ENCODE data around the gene DDO. TPM values are rescaled to one million over a fixed set of nuclear protein-coding genes. Genes with fewer than 3 reads are reported as not detected.

DDO gene
- total and polyA plus RNA-seq, 2 experiments from 2014 or later, result 0.27 to 0.56 TPM

GRCh38 chr6:110421749-110422443 lies 6.5 kb upstream of the DDO start:
- Histone ChIP-seq H3K27ac (no peak overlapping the region), H3K36me3 (no peaks in the 10 kb centered on the region), H3K4me3 (no peak overlapping the region), H3K4me1 (ENCODE audit: low read depth) (peaks cover 9% of the 10 kb centered on the region), H3K9me3 (ENCODE audit: low read depth) (no peaks in the 10 kb centered on the region), H3K27me3 (no peaks in the 10 kb centered on the region)
- DNase-seq (ENCODE audit: low read depth in 1 of 2, low spot score in 1 of 2), result no peak
- TF ChIP-seq CTCF (IDR thresholded peaks at IDR 0.05; ENCODE audit: low read depth, low read length), result no peak

DNA sequence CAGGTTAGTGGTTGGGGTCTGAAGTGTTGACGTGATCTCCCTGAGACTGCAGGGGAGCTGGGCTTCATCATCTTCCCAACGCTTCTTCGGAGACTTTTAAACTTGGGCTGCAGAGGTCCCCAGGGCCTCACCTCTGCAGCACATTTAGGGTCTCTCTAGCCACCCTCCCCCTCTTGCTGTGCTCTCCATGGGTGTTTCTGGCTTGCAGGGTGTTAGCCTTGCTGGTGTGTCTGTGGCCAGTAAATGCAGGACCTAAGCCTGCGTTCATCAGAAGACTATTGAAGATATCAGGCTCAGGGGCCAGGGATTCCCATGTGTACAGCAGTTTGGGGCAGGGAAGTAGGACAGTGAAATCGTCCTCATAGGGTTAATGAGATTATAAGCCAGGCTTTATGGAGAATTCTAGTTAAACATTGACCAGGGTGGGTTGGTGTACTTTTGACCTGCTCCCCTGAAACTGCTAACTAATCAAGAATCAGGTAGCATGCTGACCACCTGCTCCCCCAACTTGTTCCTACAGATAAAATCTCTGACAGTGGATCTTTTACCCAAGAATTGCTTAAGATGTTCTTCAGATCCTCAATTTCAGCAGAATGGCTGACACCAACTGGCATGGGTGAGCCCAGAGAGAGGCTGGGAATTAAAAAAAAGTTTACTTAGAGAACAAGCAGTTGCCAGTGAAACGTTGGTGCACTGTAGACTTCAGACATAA lies 3.8 kb upstream of the DDO start:
- no peak for TF ChIP-seq CTCF (IDR thresholded peaks at IDR 0.05; ENCODE audit: low read depth, low read length)
- Histone ChIP-seq H3K4me3 (no peak overlapping the region), H3K4me1 (ENCODE audit: low read depth) (peaks cover 25% of the 10 kb centered on the region)

DNA sequence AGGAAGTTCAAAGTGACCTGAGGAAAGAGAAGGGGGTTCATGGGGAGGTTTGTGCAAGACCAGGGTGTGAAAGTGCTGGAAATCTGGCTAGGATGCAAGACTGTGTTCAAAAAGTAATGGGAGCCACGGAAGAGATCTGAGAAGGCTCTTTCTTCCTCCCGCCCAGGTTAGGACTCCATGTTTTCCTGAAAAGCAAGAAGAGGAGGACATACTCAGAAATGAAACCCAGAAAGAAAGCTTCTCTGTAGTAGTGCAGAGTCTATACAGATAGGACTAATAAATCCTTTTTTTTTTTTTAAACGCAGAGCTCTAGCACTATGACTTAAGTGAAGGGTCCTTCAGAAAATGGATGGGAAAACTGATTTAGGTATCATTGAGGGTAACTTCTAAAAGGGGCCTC lies 3.2 kb upstream of the DDO start:
- peaks cover 27% of the 10 kb centered on the region for H3K4me1 ChIP-seq (ENCODE audit: low read depth)
- no peaks in the 10 kb centered on the region for H3K36me3 ChIP-seq
- TF ChIP-seq CTCF (IDR thresholded peaks at IDR 0.05; ENCODE audit: low read depth, low read length), result no peak

More for the DNA sequence above, 3.8 kb upstream of the DDO start:
- DNase-seq (ENCODE audit: low read depth in 1 of 2, low spot score in 1 of 2), result no peak
- Histone ChIP-seq H3K27me3 (no peaks in the 10 kb centered on the region), H3K36me3 (no peaks in the 10 kb centered on the region), H3K27ac (no peak overlapping the region), H3K9me3 (ENCODE audit: low read depth) (no peaks in the 10 kb centered on the region)

GRCh38 chr6:110414669-110415068 lies 706 bp downstream of the DDO start:
- no peak for TF ChIP-seq CTCF (IDR thresholded peaks at IDR 0.05; ENCODE audit: low read depth, low read length)
- no peak for DNase-seq (ENCODE audit: low read depth in 1 of 2, low spot score in 1 of 2)
- Histone ChIP-seq H3K36me3 (no peaks in the 10 kb centered on the region), H3K4me3 (no peak overlapping the region), H3K9me3 (ENCODE audit: low read depth) (no peaks in the 10 kb centered on the region), H3K27ac (peak overlapping the region; percentile 90), H3K27me3 (no peaks in the 10 kb centered on the region), H3K4me1 (ENCODE audit: low read depth) (peaks cover 24% of the 10 kb centered on the region)

More for the DNA sequence above, 3.2 kb upstream of the DDO start:
- no peaks in the 10 kb centered on the region for H3K9me3 ChIP-seq (ENCODE audit: low read depth)
- no peak overlapping the region for H3K4me3 ChIP-seq
- H3K27me3 ChIP-seq, result no peaks in the 10 kb centered on the region
- no peak overlapping the region for H3K27ac ChIP-seq
- no peak for DNase-seq (ENCODE audit: low read depth in 1 of 2, low spot score in 1 of 2)

- Histone ChIP-seq H3K9me3 (ENCODE audit: low read depth) (no peaks in the 10 kb centered on the region), H3K27ac (no peak overlapping the region), H3K4me3 (no peak overlapping the region), H3K27me3 (no peaks in the 10 kb centered on the region), H3K4me1 (ENCODE audit: low read depth) (peaks cover 24% of the 10 kb centered on the region), H3K36me3 (no peaks in the 10 kb centered on the region)
- TF ChIP-seq CTCF (IDR thresholded peaks at IDR 0.05; ENCODE audit: low read depth, low read length), result no peak
- peak in 1 of 2 donors; percentile 54 for DNase-seq (ENCODE audit: low read depth in 1 of 2, low spot score in 1 of 2)
Measured at GRCh38 chr6:110412360-110412759, 3.0 kb downstream of the DDO start.
